Right kidney (tissue), 1 donor: ENCODE measurements around the gene SLC7A9.
"Not testable (repeated sequence)": the region's sequence is repeated elsewhere in the genome, so short reads cannot be mapped to it uniquely, and the experiment has no call there.

Experiments used
- DNase-seq: peaks from one replicate; pipeline ENCODE4 v3.0.0-alpha.2; 2016

SLC7A9 gene

DNA sequence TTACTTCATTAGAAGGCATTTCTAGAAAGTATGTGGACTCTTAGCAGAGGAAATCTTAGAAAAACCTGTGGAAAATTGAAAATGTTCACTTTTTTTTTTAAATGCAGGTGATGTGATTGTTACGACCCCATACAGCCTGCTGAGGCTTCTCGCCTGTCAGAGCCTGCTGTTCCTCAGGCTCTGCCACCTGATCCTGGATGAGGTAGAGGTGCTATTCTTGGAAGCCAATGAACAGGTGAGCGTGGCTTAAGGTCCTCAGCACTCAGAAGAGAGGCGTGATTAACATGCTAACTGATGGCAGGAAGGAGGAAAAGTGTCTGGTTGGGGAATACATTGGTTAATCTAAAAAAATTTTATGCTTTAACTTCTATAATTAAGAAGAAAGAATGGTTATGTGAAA is 71.4 kb downstream of the SLC7A9 start:
- DNase-seq = no peak

DNA sequence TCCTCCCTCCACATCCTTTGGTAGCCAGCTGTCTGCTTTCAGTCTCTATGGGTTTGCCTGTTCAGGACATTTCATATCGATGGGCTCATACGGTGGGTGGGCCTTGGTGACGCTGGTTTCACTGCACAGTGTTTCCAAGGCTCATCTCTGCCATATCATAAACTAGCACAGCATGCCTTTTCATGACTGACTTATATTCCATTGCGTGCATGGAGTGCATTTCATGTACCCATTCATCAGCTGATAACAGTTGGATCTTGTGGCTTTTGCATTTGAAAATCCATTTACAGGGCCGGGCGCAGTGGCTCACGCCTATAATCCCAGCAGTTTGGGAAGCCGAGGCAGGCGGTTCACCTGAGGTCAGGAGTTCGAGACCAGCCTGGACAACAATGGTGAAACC is 80.1 kb downstream of the SLC7A9 start:
- DNase-seq = no peak

DNA sequence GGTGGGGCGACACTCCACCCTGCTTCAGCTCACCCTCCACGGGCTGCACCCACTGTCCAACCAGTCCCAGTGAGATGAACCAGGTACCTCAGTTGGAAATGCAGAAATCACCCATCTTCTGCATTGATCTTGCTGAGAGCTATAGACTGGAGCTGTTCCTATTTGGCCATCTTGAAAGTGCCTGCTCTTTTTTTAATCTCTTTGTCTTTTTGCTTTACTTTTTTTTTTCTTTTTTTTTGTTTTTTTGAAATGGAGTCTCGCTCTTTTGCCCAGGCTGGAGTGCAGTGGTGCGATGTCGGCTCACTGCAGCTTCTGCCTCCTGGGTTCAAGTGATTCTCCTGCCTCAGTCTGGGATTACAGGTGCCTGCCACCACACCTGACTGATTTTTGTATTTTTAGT is 81.7 kb downstream of the SLC7A9 start:
- DNase-seq = not testable (repeated sequence)

DNA sequence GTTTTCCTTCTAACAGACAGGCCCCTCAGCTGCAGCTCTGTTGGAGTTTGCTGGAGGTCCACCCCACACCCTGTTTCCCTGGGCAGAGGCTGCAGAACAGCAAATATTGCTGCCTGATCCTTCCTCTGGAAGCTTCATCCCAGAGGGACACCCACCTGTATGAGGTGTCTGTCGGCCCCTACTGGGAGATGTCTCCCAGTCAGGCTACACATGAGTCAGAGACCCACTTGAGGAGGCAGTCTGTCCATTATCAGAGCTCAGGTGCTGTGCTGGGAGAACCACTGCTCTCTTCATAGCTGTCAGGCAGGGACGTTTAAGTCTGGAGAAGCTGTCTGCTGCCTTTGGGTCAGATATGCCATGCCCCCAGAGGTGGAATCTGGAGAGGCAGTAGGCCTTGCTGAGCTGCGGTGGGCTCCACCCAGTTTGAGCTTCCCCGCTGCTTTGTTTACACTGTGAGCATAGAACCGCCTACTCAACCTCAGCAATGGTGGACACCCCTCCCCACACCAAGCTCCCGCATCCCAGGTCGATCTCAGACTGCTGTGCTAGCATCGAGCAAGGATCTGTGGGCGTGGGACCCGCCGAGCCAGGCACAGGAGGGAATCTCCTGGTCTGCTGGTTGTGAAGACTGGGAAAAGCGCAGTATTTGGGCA is 82.3 kb downstream of the SLC7A9 start:
- not testable (repeated sequence) for DNase-seq

DNA sequence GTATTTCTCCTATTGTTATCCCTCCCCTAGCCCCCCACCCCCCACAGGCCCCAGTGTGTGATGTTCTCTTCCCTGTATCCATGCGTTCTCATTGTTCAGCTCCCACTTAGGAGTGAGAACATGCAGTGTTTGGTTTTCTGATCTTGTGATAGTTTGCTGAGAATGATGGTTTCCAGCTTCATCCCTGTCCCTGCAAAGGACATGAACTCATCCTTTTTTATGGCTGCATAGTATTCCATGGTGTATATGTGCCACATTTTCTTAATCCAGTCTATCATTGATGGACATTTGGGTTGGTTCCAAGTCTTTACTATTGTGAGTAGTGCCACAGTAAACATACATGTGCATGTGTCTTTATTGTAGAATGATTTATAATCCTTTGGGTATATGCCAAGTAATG is 87.5 kb downstream of the SLC7A9 start:
- not testable (repeated sequence) for DNase-seq

DNA sequence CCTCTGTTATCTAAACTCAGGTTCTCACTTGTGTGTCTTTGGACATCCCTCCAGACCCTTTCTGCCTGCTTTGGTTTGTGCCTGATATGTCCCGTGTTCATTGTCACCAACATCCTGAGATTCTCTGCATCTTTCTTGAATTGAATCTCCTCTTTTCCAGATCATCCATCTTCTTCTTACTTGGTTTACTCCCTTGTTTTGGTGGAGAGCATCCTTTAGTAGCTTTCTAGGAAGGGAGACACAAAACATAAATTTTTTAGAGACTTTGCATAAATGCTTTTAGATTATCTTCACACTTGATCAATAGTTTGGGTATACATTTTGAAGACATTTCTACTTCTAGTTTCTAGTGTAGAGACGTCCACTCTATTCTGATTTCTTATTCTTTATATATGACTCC is 88.3 kb downstream of the SLC7A9 start:
- no peak for DNase-seq
